Activated CD8-positive, alpha-beta memory T cell treated with anti-CD3 and anti-CD28 coated beads for 24 hours (primary cell): Measurements from ENCODE around the gene MPHOSPH8.
"Not testable (repeated sequence)": the region's sequence is repeated elsewhere in the genome, so short reads cannot be mapped to it uniquely, and the experiment has no call there.

Source experiments
- DNase-seq: peaks from one replicate; pipeline ENCODE4 v3.0.0-alpha.2; 2020

MPHOSPH8 gene

GRCh38 chr13:19691447-19691846 is 58.0 kb downstream of the MPHOSPH8 start:
- not testable (repeated sequence) for DNase-seq

DNA sequence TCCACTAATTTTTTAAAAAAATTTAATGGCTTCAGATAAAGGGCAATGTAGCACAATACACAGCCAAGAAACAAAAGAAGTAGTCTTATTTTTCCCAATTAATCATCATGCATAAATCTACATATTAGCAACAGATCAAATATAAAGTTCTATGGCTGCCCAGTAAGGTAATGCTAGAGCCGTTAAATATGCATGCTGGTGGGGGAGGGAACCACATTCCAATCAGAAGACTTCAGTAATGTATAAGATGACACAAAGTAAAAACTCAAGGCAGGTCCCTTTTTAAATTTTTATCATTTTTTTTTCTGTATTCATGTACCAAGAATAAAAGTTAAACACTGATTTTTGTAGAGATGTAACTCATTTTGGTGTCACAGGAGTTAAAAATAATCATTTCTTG is 62.0 kb downstream of the MPHOSPH8 start:
- no peak for DNase-seq

- no peak for DNase-seq
These were observed 62.4 kb downstream of the MPHOSPH8 start for GRCh38 chr13:19695829-19696228.

GRCh38 chr13:19700963-19701362 is 67.5 kb downstream of the MPHOSPH8 start:
- not testable (repeated sequence) for DNase-seq

DNA sequence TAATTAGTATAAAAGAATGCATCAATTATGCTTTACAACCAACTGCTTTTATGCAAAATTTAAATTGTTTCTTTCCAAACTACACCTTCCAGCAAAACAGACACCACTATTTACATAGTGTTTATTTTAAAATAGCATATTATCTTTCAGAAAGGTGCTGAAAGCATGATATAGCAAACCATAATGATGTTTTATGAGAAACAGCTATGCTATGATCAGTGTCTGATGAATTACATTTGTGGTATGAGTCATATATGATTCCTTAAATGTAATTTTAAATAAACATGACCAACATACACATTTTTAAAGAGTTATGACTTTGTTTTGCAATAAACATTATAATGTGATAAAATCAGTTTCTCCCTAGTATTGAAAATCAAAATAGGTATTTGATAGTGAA is 68.2 kb downstream of the MPHOSPH8 start:
- not testable (repeated sequence) for DNase-seq

GRCh38 chr13:19704256-19704655 is 70.8 kb downstream of the MPHOSPH8 start:
- not testable (repeated sequence) for DNase-seq

DNA sequence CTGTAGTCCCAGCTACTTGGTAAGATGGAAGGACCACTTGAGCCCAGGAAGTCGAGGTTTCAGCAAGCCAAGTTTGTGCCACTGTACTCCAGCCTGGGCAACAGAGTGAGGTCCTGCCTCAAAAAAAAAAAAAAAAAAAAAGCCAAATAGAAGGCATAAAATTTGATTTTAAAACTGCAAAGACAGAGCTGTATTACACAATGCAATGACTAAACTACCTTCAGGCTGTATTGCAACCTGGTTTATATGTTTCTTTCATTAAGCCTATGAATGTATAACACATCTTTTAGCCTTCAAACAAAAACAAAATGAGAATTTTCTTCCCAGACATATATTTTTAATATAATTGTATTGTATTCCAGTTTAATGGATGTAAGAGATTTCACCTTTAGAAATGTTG is 75.6 kb downstream of the MPHOSPH8 start:
- DNase-seq: not testable (repeated sequence)

DNA sequence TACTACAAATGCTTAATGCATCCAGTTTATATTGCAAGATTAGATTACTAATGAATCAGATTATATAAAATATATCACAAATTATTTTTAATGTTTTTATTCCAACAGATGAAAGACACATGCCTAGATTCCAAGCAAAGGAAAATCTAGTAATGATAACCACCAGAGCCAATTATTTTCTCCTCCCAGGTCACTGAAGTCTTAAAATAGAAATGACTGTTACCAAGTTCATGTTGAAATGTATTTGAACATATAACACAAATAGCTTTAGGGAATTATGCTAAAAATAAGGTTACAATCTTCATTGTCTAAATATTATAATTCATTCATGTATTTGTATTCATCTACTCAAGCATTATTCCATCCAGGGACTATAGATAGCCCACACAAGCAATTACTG is 76.3 kb downstream of the MPHOSPH8 start:
- not testable (repeated sequence) for DNase-seq

DNA sequence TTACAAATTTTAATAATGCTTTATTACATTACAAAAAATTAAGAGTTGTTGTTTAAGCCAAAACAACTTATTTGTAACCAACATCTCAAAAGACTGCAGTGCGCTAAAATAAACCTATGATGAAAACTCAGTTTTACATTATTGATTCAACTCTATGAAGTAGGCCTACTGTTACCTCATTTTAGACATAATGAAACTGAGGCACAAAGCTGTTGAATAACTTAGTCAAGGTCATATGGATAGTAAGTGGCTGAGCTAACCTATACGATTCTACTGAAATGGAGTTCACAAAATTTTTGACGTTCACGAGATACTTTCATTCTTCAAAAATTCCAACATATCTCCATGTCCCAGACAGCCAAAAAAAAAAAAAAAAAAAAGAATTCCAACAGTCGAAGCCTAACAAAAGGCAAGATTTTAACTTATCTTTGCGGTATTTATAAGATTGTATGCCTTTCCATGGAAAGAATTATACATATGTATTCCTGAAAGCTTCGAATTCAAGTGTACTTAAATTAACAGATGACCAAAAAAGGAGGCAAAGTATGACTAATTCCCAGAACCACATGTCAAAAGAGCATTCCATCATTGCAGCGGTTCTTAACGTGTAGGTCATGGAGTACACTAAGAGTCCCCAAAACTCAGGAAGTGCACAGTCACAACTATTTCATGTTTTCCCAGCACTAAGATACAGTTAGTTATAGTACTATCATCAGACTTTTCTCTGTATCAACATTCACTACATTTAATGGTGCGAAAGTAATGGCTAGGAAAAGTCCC is 79.9 kb downstream of the MPHOSPH8 start:
- DNase-seq: no peak

GRCh38 chr13:19720039-19720438 is 86.6 kb downstream of the MPHOSPH8 start:
- no peak for DNase-seq
